ENCODE results near the gene HLX.

Gene HLX

GRCh38 chr1:220884109-220884980, 5.1 kb downstream of the HLX start:
- no peak for DNase-seq

GRCh38 chr1:220884981-220885918, 6.0 kb downstream of the HLX start:
- DNase-seq: no peak

GRCh38 chr1:220885971-220886370, 6.7 kb downstream of the HLX start:
- no peak for DNase-seq

- no peak for DNase-seq
Observed at GRCh38 chr1:220886470-220887201, 7.4 kb downstream of the HLX start.

- DNase-seq: no peak
Observed at GRCh38 chr1:220887202-220887519, 7.9 kb downstream of the HLX start.

- no peak for DNase-seq
Observed at GRCh38 chr1:220887520-220888416, 8.5 kb downstream of the HLX start.

- no peak for DNase-seq
Observed at GRCh38 chr1:220888417-220888986, 9.3 kb downstream of the HLX start.

GRCh38 chr1:220889333-220889732, 10.1 kb downstream of the HLX start:
- no peak for DNase-seq

- DNase-seq: no peak
Observed at GRCh38 chr1:220889848-220890287, 10.6 kb downstream of the HLX start.

- DNase-seq: no peak
Observed at GRCh38 chr1:220890602-220891001, 11.4 kb downstream of the HLX start.

- DNase-seq: no peak
Observed at GRCh38 chr1:220891224-220892085, 12.2 kb downstream of the HLX start.

- no peak for DNase-seq
Observed at GRCh38 chr1:220892086-220892376, 12.8 kb downstream of the HLX start.

- no peak for DNase-seq
Observed at GRCh38 chr1:220892997-220893700, 13.9 kb downstream of the HLX start.

GRCh38 chr1:220893701-220894024, 14.4 kb downstream of the HLX start:
- no peak for DNase-seq

GRCh38 chr1:220894025-220894923, 15.0 kb downstream of the HLX start:
- no peak for DNase-seq

- no peak for DNase-seq
Observed at GRCh38 chr1:220894924-220895256, 15.6 kb downstream of the HLX start.

- DNase-seq: no peak
Observed at GRCh38 chr1:220895412-220895946, 16.2 kb downstream of the HLX start.

GRCh38 chr1:220896092-220896491, 16.8 kb downstream of the HLX start:
- no peak for DNase-seq

GRCh38 chr1:220900842-220901241, 21.6 kb downstream of the HLX start:
- DNase-seq: no peak
